C4-2B (cell line): ENCODE measurements around the gene GOLT1A.
A peak's percentile ranks its signal among the peaks of the same experiment; 100 is the strongest.

Experiments used
- CTCF ChIP-seq: fragments of 450-650 bp; conservative IDR thresholded peaks from 2 replicates; pipeline ENCODE4 v1.5.1; 2017; ENCODE audit warnings: mild to moderate bottlenecking
- ZFX ChIP-seq: fragments of 450-650 bp; IDR thresholded peaks from 2 replicates; pipeline ENCODE4 v1.6.1; 2017

- peak; percentile 100 for TF ChIP-seq CTCF
- TF ChIP-seq ZFX, result no peak
These were observed 51.2 kb downstream of the GOLT1A start for GRCh38 chr1:204162494-204163074.
